ENCODE measurements around the gene TAX1BP3. TPM values are rescaled to one million over a fixed set of nuclear protein-coding genes. Genes with fewer than 3 reads are reported as not detected.

TAX1BP3 gene
- total and polyA plus RNA-seq, 5 experiments from 2014 or later = 12.0 to 28.1 (median 26.6) TPM

DNA sequence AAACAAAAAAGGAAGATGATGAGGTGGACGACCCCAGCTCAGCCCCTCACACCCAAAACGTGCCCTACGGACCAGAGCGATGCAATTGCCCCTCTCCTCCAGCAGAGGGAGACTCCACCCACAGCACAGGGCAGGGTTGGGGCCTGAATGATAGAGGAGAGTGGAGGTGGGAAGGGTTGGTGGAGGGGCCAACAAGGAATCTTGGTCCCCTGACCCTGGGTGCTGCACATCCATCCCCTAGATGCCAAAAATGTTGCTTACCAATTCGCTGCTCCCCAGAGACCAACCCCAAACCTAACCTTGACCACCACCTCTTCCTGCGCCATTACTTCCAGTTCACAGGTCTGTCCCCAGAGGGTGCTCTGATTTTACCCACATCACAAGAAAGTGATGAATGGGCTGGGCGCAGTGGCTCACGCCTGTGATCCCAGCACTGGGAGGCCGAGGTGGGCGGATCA is 14.7 kb upstream of the TAX1BP3 start:
- peak; percentile 28 to 79 (median 58) for DNase-seq
- Mint-ChIP-seq H3K36me3 (peaks cover 0 to 2% (median 0%) of the 10 kb centered on the region in 3 donors), H3K4me1 (peaks cover 8 to 22% (median 11%) of the 10 kb centered on the region in 4 donors), H3K27me3 (no peaks in the 10 kb centered on the region), H3K9me3 (no peaks in the 10 kb centered on the region), H3K4me3 (no peak overlapping the region), H3K27ac (peak overlapping the region in 2 of 10 donors; percentile 39 to 53)
- ATAC-seq = peak; percentile 91 to 96
- POLR2A ChIA-PET = interaction anchor here (0.5 to 1.5 kb wide), 4 partner anchors 12 to 89 kb away, joined by 3 to 4 read pairs (median 3); partner anchors contain the start of gene P2RX5

DNA sequence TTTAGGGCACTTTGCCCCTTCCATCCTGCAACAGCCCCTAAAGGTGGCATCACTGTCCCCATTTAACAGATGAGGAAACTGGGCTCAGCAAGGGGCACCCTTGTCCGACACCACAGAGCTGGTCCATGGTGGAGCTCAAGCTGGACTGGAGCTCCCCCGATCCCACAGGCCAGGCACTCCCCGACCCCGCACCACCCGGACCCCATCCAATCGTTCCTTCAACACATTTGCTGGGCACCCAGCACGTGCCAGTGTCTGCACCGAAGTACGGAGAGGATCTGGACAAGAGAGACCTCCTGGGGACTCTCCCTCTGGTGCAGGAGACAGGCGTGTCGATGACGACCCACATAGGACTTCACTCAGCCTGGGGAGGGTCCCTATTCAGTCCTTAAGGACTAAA is 13.7 kb upstream of the TAX1BP3 start:
- H3K9me3 Mint-ChIP-seq = no peaks in the 10 kb centered on the region
- POLR2A ChIA-PET = interaction anchor here (1.5 kb wide), 1 partner anchor 14 kb away, joined by 4 read pairs; the partner anchor contains the start of gene P2RX5
- peaks cover 0 to 6% (median 0%) of the 10 kb centered on the region in 3 donors for H3K36me3 Mint-ChIP-seq
- H3K27me3 Mint-ChIP-seq = no peaks in the 10 kb centered on the region
- peaks cover 8 to 20% (median 11%) of the 10 kb centered on the region in 4 donors for H3K4me1 Mint-ChIP-seq
- H3K27ac Mint-ChIP-seq = peak overlapping the region in 1 of 10 donors; percentile 59
- H3K4me3 Mint-ChIP-seq = no peak overlapping the region
- ATAC-seq (no peak), DNase-seq (peak in 1 of 10 donors; percentile 52)

GRCh38 chr17:3681565-3681964 is 13.2 kb upstream of the TAX1BP3 start:
- peaks cover 0 to 6% (median 0%) of the 10 kb centered on the region in 3 donors for H3K36me3 Mint-ChIP-seq
- H3K4me3 Mint-ChIP-seq = no peak overlapping the region
- H3K27me3 Mint-ChIP-seq = no peaks in the 10 kb centered on the region
- DNase-seq = peak in 1 of 10 donors; percentile 21
- ATAC-seq = no peak
- POLR2A ChIA-PET = interaction anchor here (1.5 kb wide), 1 partner anchor 14 kb away, joined by 4 read pairs; the partner anchor contains the start of gene P2RX5
- peaks cover 8 to 20% (median 11%) of the 10 kb centered on the region in 4 donors for H3K4me1 Mint-ChIP-seq
- H3K27ac Mint-ChIP-seq = no peak overlapping the region
- no peaks in the 10 kb centered on the region for H3K9me3 Mint-ChIP-seq

DNA sequence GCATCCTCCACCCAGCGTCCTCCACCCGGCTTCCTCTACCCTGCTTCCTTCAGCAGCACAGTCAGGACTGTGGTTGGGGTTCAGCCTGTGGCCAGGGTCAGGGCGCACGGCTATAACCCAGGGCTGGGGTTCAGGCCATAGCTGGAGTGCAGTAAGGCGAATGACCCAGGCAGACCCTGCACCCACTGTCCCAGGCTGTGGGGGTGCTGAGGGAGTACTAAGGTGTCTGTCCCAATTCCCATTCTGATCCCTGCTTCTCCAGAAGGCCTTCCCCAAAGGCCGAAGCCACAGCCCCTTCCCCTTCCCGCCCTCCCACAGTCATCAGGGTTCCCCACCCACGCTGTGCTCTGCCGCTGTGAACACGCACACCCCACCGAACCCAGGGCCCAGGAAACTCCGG is 12.7 kb upstream of the TAX1BP3 start:
- POLR2A ChIA-PET = no interaction called here
- Mint-ChIP-seq H3K4me3 (no peak overlapping the region), H3K36me3 (peaks cover 0 to 6% (median 0%) of the 10 kb centered on the region in 3 donors), H3K27me3 (no peaks in the 10 kb centered on the region), H3K4me1 (peaks cover 8 to 20% (median 11%) of the 10 kb centered on the region in 4 donors), H3K9me3 (no peaks in the 10 kb centered on the region), H3K27ac (no peak overlapping the region)
- ATAC-seq = no peak
- DNase-seq = peak in 1 of 10 donors; percentile 56

DNA sequence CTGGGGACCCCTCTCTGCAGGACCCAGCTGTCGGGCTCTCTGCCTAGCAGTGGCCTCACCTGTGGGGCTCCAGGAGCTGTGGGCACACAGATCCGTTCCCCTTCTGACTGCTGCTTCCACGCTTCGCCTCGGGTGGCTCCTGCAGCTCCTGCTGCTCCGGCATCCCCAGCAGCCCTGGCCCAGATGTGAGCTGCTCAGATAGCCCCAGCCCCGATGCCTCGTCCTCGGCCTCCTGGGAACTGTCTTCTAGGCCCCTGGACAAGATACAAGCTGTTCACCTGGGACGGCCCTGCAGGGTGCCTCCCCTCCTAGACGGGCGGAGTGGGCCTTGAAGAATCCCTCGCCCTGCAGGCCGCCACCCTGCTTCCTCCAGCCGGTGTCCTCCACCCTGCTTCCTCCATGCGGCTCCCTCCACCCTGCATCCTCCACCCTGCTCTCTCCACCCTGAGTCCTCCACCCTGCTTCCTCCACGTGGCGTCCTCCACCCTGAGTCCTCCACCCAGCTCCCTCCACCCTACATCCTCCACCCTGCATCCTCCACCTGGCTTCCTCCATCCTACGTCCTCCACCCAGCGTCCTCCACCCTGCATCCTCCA is 11.3 kb upstream of the TAX1BP3 start:
- H3K36me3 Mint-ChIP-seq = peaks cover 0 to 8% (median 0%) of the 10 kb centered on the region in 3 donors
- peak in 1 of 10 donors; percentile 61 for DNase-seq
- POLR2A ChIA-PET = interaction anchor here (1.0 kb wide), 1 partner anchor 58 kb away, joined by 3 read pairs; no protein-coding TSS in a partner anchor

GRCh38 chr17:3678821-3679530 is 10.6 kb upstream of the TAX1BP3 start:
- POLR2A ChIA-PET = interaction anchor here (1.0 to 1.9 kb wide), 2 partner anchors 44 to 59 kb away, joined by 3 to 5 read pairs; partner anchors contain the start of gene HASPIN
- Mint-ChIP-seq H3K27me3 (no peaks in the 10 kb centered on the region), H3K4me3 (no peak overlapping the region), H3K9me3 (no peaks in the 10 kb centered on the region), H3K4me1 (peaks cover 8 to 18% (median 12%) of the 10 kb centered on the region in 4 donors), H3K27ac (no peak overlapping the region), H3K36me3 (peaks cover 0 to 8% (median 0%) of the 10 kb centered on the region in 3 donors)
- no peak for ATAC-seq
- DNase-seq = peak in 1 of 10 donors; percentile 19

More for the DNA sequence above, 11.3 kb upstream of the TAX1BP3 start:
- no peak for ATAC-seq
- no peaks in the 10 kb centered on the region for H3K27me3 Mint-ChIP-seq
- no peak overlapping the region for H3K27ac Mint-ChIP-seq
- no peaks in the 10 kb centered on the region for H3K9me3 Mint-ChIP-seq
- H3K4me1 Mint-ChIP-seq = peaks cover 8 to 20% (median 12%) of the 10 kb centered on the region in 4 donors
- H3K4me3 Mint-ChIP-seq = no peak overlapping the region

- ATAC-seq (no peak), DNase-seq (no peak)
- POLR2A ChIA-PET = interaction anchor here (1.9 kb wide), 1 partner anchor 45 kb away, joined by 5 read pairs; the partner anchor contains the start of gene HASPIN
- peaks cover 0 to 8% (median 0%) of the 10 kb centered on the region in 3 donors for H3K36me3 Mint-ChIP-seq
- peaks cover 6 to 14% (median 10%) of the 10 kb centered on the region in 4 donors for H3K4me1 Mint-ChIP-seq
- peak overlapping the region in 1 of 10 donors; percentile 82 for H3K27ac Mint-ChIP-seq
- no peaks in the 10 kb centered on the region for H3K27me3 Mint-ChIP-seq
- H3K4me3 Mint-ChIP-seq = no peak overlapping the region
- no peaks in the 10 kb centered on the region for H3K9me3 Mint-ChIP-seq
Observed at GRCh38 chr17:3678095-3678820, 9.9 kb upstream of the TAX1BP3 start.

DNA sequence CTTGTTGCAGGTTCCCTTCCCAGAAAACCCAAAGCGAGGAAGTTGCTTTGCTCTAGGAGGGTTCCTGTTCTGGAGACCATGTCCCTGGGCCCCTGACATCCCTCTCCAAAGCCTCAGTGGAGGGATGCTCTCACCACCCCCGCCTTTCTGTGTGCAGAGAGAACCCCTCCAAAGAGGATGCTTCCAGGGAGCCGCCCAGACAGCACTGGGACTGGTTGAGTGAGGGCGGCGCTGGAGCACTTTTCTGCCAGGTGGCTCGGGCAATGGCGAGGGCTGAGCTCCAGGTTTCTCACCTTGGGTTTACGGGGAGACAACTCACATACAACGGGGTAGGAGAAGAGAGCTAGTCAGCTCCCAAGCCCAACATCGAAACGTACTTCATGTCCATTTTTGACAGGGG is 7.5 kb upstream of the TAX1BP3 start:
- H3K4me3 Mint-ChIP-seq = no peak overlapping the region
- peaks cover 0 to 5% (median 4%) of the 10 kb centered on the region in 4 donors for H3K4me1 Mint-ChIP-seq
- H3K27me3 Mint-ChIP-seq = no peaks in the 10 kb centered on the region
- no peaks in the 10 kb centered on the region for H3K9me3 Mint-ChIP-seq
- ATAC-seq (no peak), DNase-seq (no peak)
- peaks cover 0 to 16% (median 0%) of the 10 kb centered on the region in 3 donors for H3K36me3 Mint-ChIP-seq
- no peak overlapping the region for H3K27ac Mint-ChIP-seq
- POLR2A ChIA-PET = no interaction called here

DNA sequence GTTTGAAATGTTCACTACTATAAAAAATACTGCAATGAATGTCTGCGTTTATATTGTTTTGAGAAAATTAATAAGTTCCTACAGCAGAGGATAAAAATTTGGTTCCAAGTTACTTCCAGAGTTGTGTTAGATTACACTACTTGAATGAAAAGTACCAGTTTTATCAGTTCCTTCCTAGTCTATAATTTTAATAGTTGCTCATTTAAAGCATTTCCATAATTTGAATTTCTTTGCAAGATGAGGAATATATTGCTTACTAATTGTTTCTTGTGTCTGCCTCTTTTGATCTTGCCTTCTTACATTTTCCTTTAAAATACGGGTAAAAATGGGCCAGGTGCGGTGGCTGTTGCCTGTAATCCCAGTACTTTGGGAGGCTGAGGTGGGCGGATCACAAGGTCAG is 4.2 kb upstream of the TAX1BP3 start:
- Mint-ChIP-seq H3K9me3 (no peaks in the 10 kb centered on the region), H3K27ac (no peak overlapping the region), H3K4me3 (no peak overlapping the region), H3K36me3 (peaks cover 0 to 16% (median 0%) of the 10 kb centered on the region in 3 donors), H3K27me3 (no peaks in the 10 kb centered on the region), H3K4me1 (peaks cover 12 to 22% (median 19%) of the 10 kb centered on the region in 4 donors)
- DNase-seq (no peak), ATAC-seq (no peak)
- POLR2A ChIA-PET = no interaction called here

- peaks cover 0 to 14% (median 0%) of the 10 kb centered on the region in 3 donors for H3K36me3 Mint-ChIP-seq
- H3K4me3 Mint-ChIP-seq = peak overlapping the region; percentile 85 to 94 (median 92)
- no peak for ATAC-seq
- H3K27ac Mint-ChIP-seq = peak overlapping the region; percentile 73 to 95 (median 91)
- H3K4me1 Mint-ChIP-seq = peaks cover 14 to 31% (median 29%) of the 10 kb centered on the region in 4 donors
- no peak for DNase-seq
- no peaks in the 10 kb centered on the region for H3K27me3 Mint-ChIP-seq
- POLR2A ChIA-PET = interaction anchor here (0.7 kb wide), 1 partner anchor 53 kb away, joined by 6 read pairs; the partner anchor contains the start of gene HASPIN
- H3K9me3 Mint-ChIP-seq = no peaks in the 10 kb centered on the region
Observed at GRCh38 chr17:3669548-3669947, 1.2 kb upstream of the TAX1BP3 start.

DNA sequence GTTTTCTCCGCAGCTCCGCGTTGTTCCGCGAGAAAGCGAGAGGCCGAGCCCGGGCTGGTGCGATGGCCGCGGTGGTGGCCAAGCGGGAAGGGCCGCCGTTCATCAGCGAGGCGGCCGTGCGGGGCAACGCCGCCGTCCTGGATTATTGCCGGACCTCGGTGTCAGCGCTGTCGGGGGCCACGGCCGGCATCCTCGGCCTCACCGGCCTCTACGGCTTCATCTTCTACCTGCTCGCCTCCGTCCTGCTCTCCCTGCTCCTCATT is 638 bp upstream of the TAX1BP3 start:
- Mint-ChIP-seq H3K36me3 (peaks cover 0 to 14% (median 0%) of the 10 kb centered on the region in 3 donors), H3K4me1 (peaks cover 14 to 31% (median 29%) of the 10 kb centered on the region in 4 donors), H3K4me3 (peak overlapping the region; percentile 85 to 94 (median 92)), H3K9me3 (no peaks in the 10 kb centered on the region), H3K27me3 (no peaks in the 10 kb centered on the region), H3K27ac (peak overlapping the region; percentile 73 to 95 (median 91))
- DNase-seq (no peak), ATAC-seq (no peak)
- POLR2A ChIA-PET = interaction anchor here (0.6 to 1.3 kb wide), 4 partner anchors 26 to 54 kb away, joined by 3 to 6 read pairs (median 4); partner anchors contain the start of genes CTNS, HASPIN and SHPK

Measured in naive thymus-derived CD8-positive, alpha-beta T cell (primary cell).